Activated CD4-positive, alpha-beta memory T cell treated with anti-CD3 and anti-CD28 coated beads for 36 hours (primary cell): ENCODE results near the gene GLOD4. TPM values are rescaled to one million over a fixed set of nuclear protein-coding genes. Genes with fewer than 3 reads are reported as not detected.
"Not testable (repeated sequence)": the region's sequence is repeated elsewhere in the genome, so short reads cannot be mapped to it uniquely, and the experiment has no call there.

Source experiments
- CTCF ChIA-PET: fragments of 350-600 bp; sonication (Branson Sonifier 250); formaldehyde crosslinking; loops from one replicate; lab custom pipeline; 2021; ENCODE audit warnings: antibody characterized with exemption, inconsistent platforms; lab: Charles Lee
- POLR2A ChIA-PET: fragments of 350-600 bp; sonication (Branson Sonifier 250); formaldehyde crosslinking; loops from one replicate; lab custom pipeline; 2021; ENCODE audit warnings: antibody characterized with exemption; lab: Charles Lee
- DNase-seq: peaks from one replicate; pipeline ENCODE4 v3.0.0-alpha.2; 2020
- H3K27ac Mint-ChIP-seq: one replicate; pipeline ENCODE4 v1.8.0; 2021; ENCODE audit warnings: mixed read lengths
- H3K27me3 Mint-ChIP-seq: one replicate; pipeline ENCODE4 v1.8.0; 2021; ENCODE audit warnings: mixed read lengths
- H3K36me3 Mint-ChIP-seq: one replicate; pipeline ENCODE4 v1.8.0; 2021; ENCODE audit warnings: mixed read lengths
- H3K4me1 Mint-ChIP-seq: one replicate; pipeline ENCODE4 v1.8.0; 2021; ENCODE audit warnings: low read depth, mixed read lengths
- H3K4me3 Mint-ChIP-seq: one replicate; pipeline ENCODE4 v1.8.0; 2021; ENCODE audit warnings: mild to moderate bottlenecking, mixed read lengths
- H3K9me3 Mint-ChIP-seq: one replicate; pipeline ENCODE4 v1.8.0; 2021; ENCODE audit warnings: mixed read lengths
- intact Hi-C: fragments of 100-400 bp; cut with micrococcal nuclease; formaldehyde crosslinking; loops from one replicate; pipeline ENCODE4 v1.15.1; 2023
- total RNA-seq, 2 experiments: library from RNA; stranded (reverse); gene quantifications; one replicate each; pipeline ENCODE4 v1.2.3, GENCODE V29; 2021

GLOD4 gene
- total RNA-seq, 2 experiments from 2014 or later, result 56.3 to 66.5 TPM

GRCh38 chr17:789931-790873 lies 8.1 kb upstream of the GLOD4 start:
- H3K9me3 Mint-ChIP-seq, DNase-seq, CTCF ChIA-PET, H3K4me1 Mint-ChIP-seq, POLR2A ChIA-PET, H3K4me3 Mint-ChIP-seq, H3K27me3 Mint-ChIP-seq, H3K27ac Mint-ChIP-seq: not testable (repeated sequence)
- intact Hi-C loops, result loop anchor here (10.0 kb wide), 1 partner anchor 75 kb away; the partner anchor contains the start of gene VPS53
- peaks cover 28% of the 10 kb centered on the region for H3K36me3 Mint-ChIP-seq

DNA sequence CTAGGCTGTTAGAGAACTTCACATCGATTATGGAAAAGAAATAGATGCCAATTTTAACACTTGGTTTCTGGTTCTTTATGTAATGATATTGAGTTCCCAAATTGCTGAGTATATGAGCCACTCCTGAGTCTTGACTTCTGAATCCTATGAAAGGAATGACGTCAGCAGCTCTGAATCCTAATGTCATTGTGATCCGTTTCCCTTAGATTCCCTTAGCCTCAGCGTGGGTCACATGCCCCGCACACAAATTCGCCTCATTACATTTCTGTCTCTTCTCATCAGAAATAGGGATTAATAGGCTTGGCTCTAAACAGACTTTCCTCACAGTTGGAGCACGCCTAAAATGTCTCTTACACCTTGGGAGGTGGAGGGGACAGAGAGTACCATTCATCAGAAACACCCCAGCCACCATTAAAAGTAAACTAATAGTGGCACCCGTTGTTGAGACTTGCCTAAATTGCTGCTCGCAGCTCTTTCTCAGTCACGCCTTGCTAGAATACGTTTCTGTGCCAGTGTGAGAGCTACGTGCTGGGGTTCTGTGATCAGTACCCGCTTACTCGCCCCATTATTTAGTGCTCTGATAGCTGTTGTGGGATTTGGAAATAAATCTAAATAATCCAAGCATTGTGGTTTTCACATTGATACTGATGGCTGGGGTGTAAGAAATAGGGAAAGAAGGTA lies 7.2 kb upstream of the GLOD4 start:
- POLR2A ChIA-PET, result no interaction called here
- peaks cover 11% of the 10 kb centered on the region for H3K4me1 Mint-ChIP-seq
- intact Hi-C loops, result loop anchor here (10.0 kb wide), 1 partner anchor 74 kb away; the partner anchor contains the start of gene VPS53
- H3K27ac Mint-ChIP-seq, result no peak overlapping the region
- CTCF ChIA-PET, result no interaction called here
- H3K9me3 Mint-ChIP-seq, result no peaks in the 10 kb centered on the region
- no peak for DNase-seq
- peaks cover 28% of the 10 kb centered on the region for H3K36me3 Mint-ChIP-seq
- H3K27me3 Mint-ChIP-seq, result no peaks in the 10 kb centered on the region
- H3K4me3 Mint-ChIP-seq, result no peak overlapping the region

GRCh38 chr17:788551-788950 lies 6.5 kb upstream of the GLOD4 start:
- ChIA-PET CTCF (interaction anchor here (0.6 kb wide), 1 partner anchor 11 kb away, joined by 3 read pairs; no protein-coding TSS in a partner anchor), POLR2A (no interaction called here)
- peaks cover 31% of the 10 kb centered on the region for H3K36me3 Mint-ChIP-seq
- peaks cover 19% of the 10 kb centered on the region for H3K4me1 Mint-ChIP-seq
- no peak for DNase-seq
- H3K4me3 Mint-ChIP-seq, result no peak overlapping the region
- intact Hi-C loops, result loop anchor here (10.0 kb wide), 1 partner anchor 74 kb away; the partner anchor contains the start of gene VPS53
- H3K9me3 Mint-ChIP-seq, result no peaks in the 10 kb centered on the region
- H3K27me3 Mint-ChIP-seq, result no peaks in the 10 kb centered on the region
- H3K27ac Mint-ChIP-seq, result no peak overlapping the region

DNA sequence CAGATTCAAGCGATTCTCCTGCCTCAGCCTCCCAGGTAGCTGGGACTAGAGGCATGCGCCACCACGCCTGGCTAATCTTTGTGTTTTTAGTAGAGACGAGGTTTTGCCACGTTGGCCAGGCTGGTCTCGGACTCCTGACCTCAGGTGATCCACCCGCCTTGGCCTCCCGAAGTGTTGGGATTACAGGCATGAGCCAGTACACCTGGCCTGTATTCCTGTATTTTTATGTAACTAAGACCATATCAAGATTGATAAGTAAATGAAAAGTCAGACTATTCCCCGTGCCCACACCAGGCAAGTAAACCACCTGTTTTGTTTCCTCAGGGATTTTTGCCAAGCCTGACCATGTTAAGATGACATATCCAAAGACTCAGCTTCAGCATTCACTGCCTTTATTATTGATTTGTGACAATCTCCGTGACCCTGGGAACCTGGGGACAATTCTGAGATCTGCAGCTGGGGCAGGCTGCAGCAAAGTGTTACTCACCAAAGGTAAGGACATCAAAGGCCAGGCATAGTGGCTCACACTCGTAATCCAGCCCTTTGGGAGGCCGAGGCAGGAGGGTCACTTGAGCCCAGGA lies 5.7 kb upstream of the GLOD4 start:
- no peaks in the 10 kb centered on the region for H3K27me3 Mint-ChIP-seq
- no peaks in the 10 kb centered on the region for H3K9me3 Mint-ChIP-seq
- no peak overlapping the region for H3K27ac Mint-ChIP-seq
- H3K36me3 Mint-ChIP-seq, result peaks cover 30% of the 10 kb centered on the region
- intact Hi-C loops, result loop anchor here (10.0 kb wide), 1 partner anchor 73 kb away; the partner anchor contains the start of gene VPS53
- ChIA-PET POLR2A (no interaction called here), CTCF (no interaction called here)
- DNase-seq, result no peak
- H3K4me3 Mint-ChIP-seq, result no peak overlapping the region
- H3K4me1 Mint-ChIP-seq, result peaks cover 27% of the 10 kb centered on the region

GRCh38 chr17:785901-786300 lies 3.8 kb upstream of the GLOD4 start:
- POLR2A ChIA-PET, result not testable (repeated sequence)

DNA sequence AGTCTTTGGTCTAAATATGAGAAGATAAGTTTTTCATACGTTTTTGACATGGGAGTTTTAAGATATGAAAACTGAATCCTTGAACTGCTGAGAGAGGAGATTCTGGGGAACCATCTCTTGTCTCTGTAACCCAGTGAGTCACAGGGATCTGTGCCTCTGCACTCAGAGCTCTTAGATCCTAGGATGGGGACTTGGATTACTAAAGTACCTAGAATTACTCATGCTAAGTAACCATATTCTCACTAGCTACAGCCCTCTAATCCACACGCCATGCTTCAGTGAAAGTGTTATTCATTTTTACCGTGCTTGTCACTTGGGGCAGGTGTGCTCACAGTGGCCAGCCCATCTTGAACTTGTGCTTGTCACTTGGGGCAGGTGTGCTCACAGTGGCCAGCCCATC lies 2.1 kb upstream of the GLOD4 start:
- peaks cover 17% of the 10 kb centered on the region for H3K36me3 Mint-ChIP-seq
- H3K27ac Mint-ChIP-seq, result peak overlapping the region; percentile 40
- POLR2A ChIA-PET, result no interaction called here
- no peaks in the 10 kb centered on the region for H3K27me3 Mint-ChIP-seq
- intact Hi-C loops, result loop anchor here (5.0 to 10.0 kb wide), 2 partner anchors 69 to 198 kb away; partner anchors contain the start of gene VPS53
- H3K4me1 Mint-ChIP-seq, result peaks cover 37% of the 10 kb centered on the region
- H3K4me3 Mint-ChIP-seq, result peak overlapping the region; percentile 97
- CTCF ChIA-PET, result interaction anchor here (0.6 to 0.7 kb wide), 2 partner anchors 10 to 197 kb away, joined by 3 read pairs; no protein-coding TSS in a partner anchor
- H3K9me3 Mint-ChIP-seq, result no peaks in the 10 kb centered on the region
- peak; percentile 24 for DNase-seq

More at GRCh38 chr17:785901-786300, 3.8 kb upstream of the GLOD4 start:
- DNase-seq, H3K4me3 Mint-ChIP-seq, H3K27me3 Mint-ChIP-seq, H3K9me3 Mint-ChIP-seq, H3K27ac Mint-ChIP-seq: not testable (repeated sequence)
- CTCF ChIA-PET, result interaction anchor here (0.6 to 0.9 kb wide), 2 partner anchors 9 to 189 kb away, joined by 4 to 6 read pairs; no protein-coding TSS in a partner anchor
- Mint-ChIP-seq H3K4me1 (peaks cover 32% of the 10 kb centered on the region), H3K36me3 (peaks cover 23% of the 10 kb centered on the region)
- intact Hi-C loops, result loop anchor here (10.0 kb wide), 1 partner anchor 71 kb away; the partner anchor contains the start of gene VPS53

DNA sequence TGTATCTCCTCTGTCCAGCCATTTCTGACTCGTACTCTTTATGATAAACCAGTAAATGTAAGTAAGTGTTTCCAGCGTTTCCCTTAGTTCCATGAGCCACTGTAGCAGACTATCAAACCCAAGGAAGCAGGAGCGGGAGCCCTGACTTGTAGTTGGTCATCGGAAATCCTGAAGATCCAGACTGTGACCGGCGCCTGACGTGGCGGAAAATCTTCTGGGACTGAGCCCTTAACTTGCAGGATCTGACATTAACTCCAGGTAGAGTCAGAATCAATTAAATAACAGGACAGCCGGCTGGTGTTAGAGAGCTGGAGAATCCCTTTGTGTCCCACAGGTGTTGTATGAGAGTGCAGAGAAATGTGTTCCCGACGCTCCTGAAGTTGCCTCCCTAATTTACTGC lies 4.0 kb downstream of the GLOD4 start:
- CTCF ChIA-PET, result interaction anchor here (0.6 kb wide), 2 partner anchors 10 to 623 kb away, joined by 3 read pairs; no protein-coding TSS in a partner anchor
- H3K9me3 Mint-ChIP-seq, result no peaks in the 10 kb centered on the region
- no peak overlapping the region for H3K4me3 Mint-ChIP-seq
- H3K27me3 Mint-ChIP-seq, result no peaks in the 10 kb centered on the region
- POLR2A ChIA-PET, result no interaction called here
- intact Hi-C loops, result no loop called here
- peaks cover 30% of the 10 kb centered on the region for H3K4me1 Mint-ChIP-seq
- H3K27ac Mint-ChIP-seq, result no peak overlapping the region
- no peak for DNase-seq
- peaks cover 51% of the 10 kb centered on the region for H3K36me3 Mint-ChIP-seq

- no peak for DNase-seq
- intact Hi-C loops, result no loop called here
- H3K27ac Mint-ChIP-seq, result peak overlapping the region; percentile 90
- no peak overlapping the region for H3K4me3 Mint-ChIP-seq
- CTCF ChIA-PET, result interaction anchor here (0.6 to 1.5 kb wide), 4 partner anchors 10 to 207 kb away, joined by 3 to 5 read pairs (median 4); partner anchors contain the start of gene GEMIN4
- H3K27me3 Mint-ChIP-seq, result no peaks in the 10 kb centered on the region
- POLR2A ChIA-PET, result interaction anchor here (1.3 kb wide), 1 partner anchor 8 kb away, joined by 7 read pairs; the partner anchor contains the start of genes GLOD4 and MRM3
- H3K9me3 Mint-ChIP-seq, result no peaks in the 10 kb centered on the region
- peaks cover 22% of the 10 kb centered on the region for H3K4me1 Mint-ChIP-seq
- peaks cover 64% of the 10 kb centered on the region for H3K36me3 Mint-ChIP-seq
Observed at GRCh38 chr17:774313-774584, 7.8 kb downstream of the GLOD4 start.

DNA sequence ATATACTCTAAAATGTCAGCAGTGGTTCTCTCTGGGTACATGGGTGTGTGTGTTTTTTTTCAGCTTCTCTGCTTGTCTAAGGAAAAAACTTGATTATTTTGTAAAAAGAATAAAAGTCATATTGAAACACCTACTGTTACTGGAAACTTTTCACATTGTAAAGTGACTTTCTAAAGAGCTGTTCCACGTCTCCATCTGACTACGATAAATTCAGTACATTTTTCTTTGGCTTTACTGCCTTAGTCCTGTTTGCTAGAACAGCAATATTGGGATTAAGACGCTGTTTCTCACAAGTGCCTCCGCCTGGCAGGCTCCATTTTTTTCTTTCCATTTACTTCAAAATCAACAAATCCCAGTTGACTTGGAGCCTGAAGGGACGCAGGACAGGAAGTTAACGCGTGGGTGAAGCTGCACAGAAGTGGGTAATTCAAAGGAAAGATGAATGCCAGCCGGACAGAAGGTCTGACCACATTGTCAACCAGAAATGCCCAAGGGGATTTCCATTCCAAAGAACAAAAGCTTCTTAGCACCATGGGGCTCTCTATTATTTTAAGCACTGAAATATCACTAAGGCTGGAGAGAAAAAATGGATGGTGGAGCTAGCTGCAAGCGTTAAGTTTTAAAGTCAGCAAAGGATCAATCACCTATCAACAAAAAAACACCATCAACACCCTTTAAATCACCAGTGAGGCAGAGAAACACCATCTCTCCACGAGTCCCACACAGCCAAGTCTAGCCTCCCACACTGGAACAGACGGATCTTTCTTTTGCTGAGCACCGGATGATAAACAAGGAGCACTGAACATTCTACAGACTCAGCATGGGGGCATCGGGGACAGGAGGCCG lies 8.4 kb downstream of the GLOD4 start:
- peak overlapping the region; percentile 90 for H3K27ac Mint-ChIP-seq
- peaks cover 66% of the 10 kb centered on the region for H3K36me3 Mint-ChIP-seq
- peak; percentile 30 for DNase-seq
- peaks cover 22% of the 10 kb centered on the region for H3K4me1 Mint-ChIP-seq
- POLR2A ChIA-PET, result interaction anchor here (1.3 kb wide), 1 partner anchor 8 kb away, joined by 7 read pairs; the partner anchor contains the start of genes GLOD4 and MRM3
- no peaks in the 10 kb centered on the region for H3K9me3 Mint-ChIP-seq
- H3K27me3 Mint-ChIP-seq, result no peaks in the 10 kb centered on the region
- intact Hi-C loops, result no loop called here
- peak overlapping the region; percentile 20 for H3K4me3 Mint-ChIP-seq
- CTCF ChIA-PET, result interaction anchor here (0.6 to 1.5 kb wide), 4 partner anchors 10 to 207 kb away, joined by 3 to 5 read pairs (median 4); partner anchors contain the start of gene GEMIN4

DNA sequence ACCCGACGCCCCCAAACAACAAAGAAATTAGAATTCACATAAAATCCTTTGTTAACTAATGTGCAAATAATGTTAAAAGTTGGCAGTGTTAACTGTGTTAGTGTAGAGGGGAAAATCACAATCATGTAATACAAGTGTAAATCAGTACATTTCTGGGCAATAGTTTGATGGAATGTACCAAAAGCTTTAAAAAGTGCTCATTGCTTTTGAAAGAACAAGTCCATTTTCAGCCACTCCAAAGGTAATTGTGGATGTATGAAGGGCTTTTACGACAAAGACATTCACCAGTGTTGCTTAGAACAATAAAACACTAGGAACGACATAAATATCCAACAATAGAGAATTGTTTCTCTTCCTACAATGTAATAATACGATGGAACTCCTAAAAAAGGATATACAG lies 9.1 kb downstream of the GLOD4 start:
- intact Hi-C loops, result no loop called here
- Mint-ChIP-seq H3K9me3 (no peaks in the 10 kb centered on the region), H3K4me3 (no peak overlapping the region), H3K27me3 (no peaks in the 10 kb centered on the region), H3K36me3 (peaks cover 62% of the 10 kb centered on the region), H3K4me1 (peaks cover 22% of the 10 kb centered on the region), H3K27ac (peak overlapping the region; percentile 90)
- ChIA-PET CTCF (interaction anchor here (1.5 kb wide), 1 partner anchor 18 kb away, joined by 4 read pairs; no protein-coding TSS in a partner anchor), POLR2A (interaction anchor here (1.3 kb wide), 1 partner anchor 9 kb away, joined by 7 read pairs; the partner anchor contains the start of genes GLOD4 and MRM3)
- no peak for DNase-seq

DNA sequence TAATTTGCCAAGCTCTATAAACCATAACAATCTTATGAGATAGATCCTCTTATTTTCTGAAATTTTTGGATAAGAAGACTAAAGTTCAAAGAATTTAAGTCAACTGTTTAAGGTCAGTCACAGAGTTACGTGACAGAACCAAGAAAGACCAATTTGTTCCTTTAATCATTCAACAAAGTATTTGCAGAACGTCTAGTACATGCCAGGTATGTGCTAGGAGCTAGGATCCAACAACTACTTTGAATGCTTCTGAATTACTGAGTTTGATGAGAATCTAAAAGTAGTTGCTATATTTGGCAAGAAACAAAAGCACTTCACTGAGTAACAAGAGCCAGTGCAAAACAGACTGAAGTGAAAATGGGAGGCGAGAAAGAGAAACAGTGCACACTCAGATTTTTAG lies 15.0 kb downstream of the GLOD4 start:
- no peaks in the 10 kb centered on the region for H3K27me3 Mint-ChIP-seq
- DNase-seq, result no peak
- ChIA-PET POLR2A (no interaction called here), CTCF (no interaction called here)
- peaks cover 34% of the 10 kb centered on the region for H3K36me3 Mint-ChIP-seq
- H3K27ac Mint-ChIP-seq, result no peak overlapping the region
- intact Hi-C loops, result no loop called here
- H3K9me3 Mint-ChIP-seq, result no peaks in the 10 kb centered on the region
- H3K4me1 Mint-ChIP-seq, result no peaks in the 10 kb centered on the region
- no peak overlapping the region for H3K4me3 Mint-ChIP-seq
